ENCODE results near the gene SERTAD3. TPM values are rescaled to one million over a fixed set of nuclear protein-coding genes. Genes with fewer than 3 reads are reported as not detected.

The SERTAD3 gene
- total RNA-seq, 4 donors from 2014 or later = 15.6 to 25.2 (median 20.4) TPM

- intact Hi-C loops (cut with DNase I) = no loop called here
- no peaks in the 10 kb centered on the region for H3K27me3 ChIP-seq
- WGBS, 2 donors = 73 to 75% methylated on average over 16 of the region's 16 CpGs
- H3K36me3 ChIP-seq = peaks cover 9 to 10% of the 10 kb centered on the region in 2 donors
- peak overlapping the region in 1 of 3 donors; percentile 12 for H3K4me3 ChIP-seq (replicated peaks in 1 of 3)
- peak overlapping the region; percentile 99 to 100 (median 99) for H3K27ac ChIP-seq
- H3K9me3 ChIP-seq = no peaks in the 10 kb centered on the region
- no peak for DNase-seq
- TF ChIP-seq POLR2A (IDR thresholded peaks at IDR 0.05) (no peak), CTCF (IDR thresholded peaks at IDR 0.05) (no peak)
- peaks cover 35 to 36% of the 10 kb centered on the region in 2 donors for H3K4me1 ChIP-seq
Measured at GRCh38 chr19:40421993-40422747, 22.0 kb downstream of the SERTAD3 start.

- WGBS, 2 donors = 1 to 3% methylated on average over 35 to 42 of the region's 56 CpGs
- intact Hi-C loops (cut with DNase I) = no loop called here
- Histone ChIP-seq H3K9me3 (no peaks in the 10 kb centered on the region), H3K27me3 (no peaks in the 10 kb centered on the region), H3K36me3 (peaks cover 9 to 10% of the 10 kb centered on the region in 2 donors), H3K4me3 (replicated peaks in 1 of 3) (peak overlapping the region; percentile 37 to 59 (median 55)), H3K27ac (peak overlapping the region; percentile 99 to 100 (median 99)), H3K4me1 (peaks cover 35 to 42% of the 10 kb centered on the region in 2 donors)
- peak; percentile 78 to 93 (median 90) for TF ChIP-seq CTCF (IDR thresholded peaks at IDR 0.05)
- TF ChIP-seq POLR2A (IDR thresholded peaks at IDR 0.05) = peak; percentile 85 to 97
- peak; percentile 97 to 98 for DNase-seq
Measured at GRCh38 chr19:40420766-40421765, 23.1 kb downstream of the SERTAD3 start.

- H3K36me3 ChIP-seq = peaks cover 9 to 10% of the 10 kb centered on the region in 2 donors
- no peak for DNase-seq
- intact Hi-C loops (cut with DNase I) = no loop called here
- 49 to 56% methylated on average over 14 of the region's 14 CpGs for WGBS, 2 donors
- H3K27ac ChIP-seq = peak overlapping the region; percentile 99 to 100 (median 99)
- peaks cover 38 to 42% of the 10 kb centered on the region in 2 donors for H3K4me1 ChIP-seq
- H3K4me3 ChIP-seq (replicated peaks in 1 of 3) = peak overlapping the region; percentile 37 to 59 (median 55)
- no peaks in the 10 kb centered on the region for H3K9me3 ChIP-seq
- no peaks in the 10 kb centered on the region for H3K27me3 ChIP-seq
- TF ChIP-seq CTCF (IDR thresholded peaks at IDR 0.05) = no peak
- no peak for TF ChIP-seq POLR2A (IDR thresholded peaks at IDR 0.05)
Measured at GRCh38 chr19:40420451-40420765, 23.7 kb downstream of the SERTAD3 start.

GRCh38 chr19:40419780-40420179 is 24.4 kb downstream of the SERTAD3 start:
- H3K9me3 ChIP-seq = no peaks in the 10 kb centered on the region
- TF ChIP-seq POLR2A (IDR thresholded peaks at IDR 0.05) (no peak), CTCF (IDR thresholded peaks at IDR 0.05) (no peak)
- H3K36me3 ChIP-seq = peaks cover 9 to 10% of the 10 kb centered on the region in 2 donors
- 80 to 93% methylated on average over 5 of the region's 5 CpGs for WGBS, 2 donors
- H3K27ac ChIP-seq = no peak overlapping the region
- intact Hi-C loops (cut with DNase I) = no loop called here
- no peak for DNase-seq
- H3K4me1 ChIP-seq = peaks cover 45 to 49% of the 10 kb centered on the region in 2 donors
- no peaks in the 10 kb centered on the region for H3K27me3 ChIP-seq
- H3K4me3 ChIP-seq (replicated peaks in 1 of 3) = no peak overlapping the region
